GM19455 (cell line): ENCODE measurements around the gene EIF3D.
"Not testable (repeated sequence)": the region's sequence is repeated elsewhere in the genome, so short reads cannot be mapped to it uniquely, and the experiment has no call there.

ENCODE experiments used
- ATAC-seq: cut with Tn5 transposase; IDR thresholded peaks from one replicate; pipeline ENCODE4 v1.9.1; 2021; ENCODE audit not compliant: unreplicated experiment

EIF3D gene

GRCh38 chr22:36549033-36549432 is 20.1 kb upstream of the EIF3D start:
- ATAC-seq: no peak

GRCh38 chr22:36548606-36549005 is 19.6 kb upstream of the EIF3D start:
- ATAC-seq: no peak

- no peak for ATAC-seq
Measured at GRCh38 chr22:36546932-36547331, 18.0 kb upstream of the EIF3D start.

- ATAC-seq: no peak
Measured at GRCh38 chr22:36546092-36546804, 17.3 kb upstream of the EIF3D start.

- ATAC-seq: no peak
Measured at GRCh38 chr22:36544107-36544620, 15.2 kb upstream of the EIF3D start.

GRCh38 chr22:36541831-36542411 is 13.0 kb upstream of the EIF3D start:
- no peak for ATAC-seq

GRCh38 chr22:36540867-36541642 is 12.1 kb upstream of the EIF3D start:
- ATAC-seq: no peak

- no peak for ATAC-seq
Measured at GRCh38 chr22:36538529-36538928, 9.6 kb upstream of the EIF3D start.

- no peak for ATAC-seq
Measured at GRCh38 chr22:36536717-36537116, 7.8 kb upstream of the EIF3D start.

GRCh38 chr22:36533320-36533719 is 4.4 kb upstream of the EIF3D start:
- not testable (repeated sequence) for ATAC-seq

GRCh38 chr22:36532466-36532865 is 3.5 kb upstream of the EIF3D start:
- ATAC-seq: no peak

GRCh38 chr22:36528341-36528740 is 625 bp downstream of the EIF3D start:
- no peak for ATAC-seq

- no peak for ATAC-seq
Measured at GRCh38 chr22:36522662-36523061, 6.3 kb downstream of the EIF3D start.

- no peak for ATAC-seq
Measured at GRCh38 chr22:36520423-36520822, 8.5 kb downstream of the EIF3D start.

GRCh38 chr22:36519906-36520305 is 9.1 kb downstream of the EIF3D start:
- not testable (repeated sequence) for ATAC-seq

GRCh38 chr22:36514766-36515165 is 14.2 kb downstream of the EIF3D start:
- ATAC-seq: no peak

GRCh38 chr22:36512991-36513390 is 16.0 kb downstream of the EIF3D start:
- ATAC-seq: no peak

GRCh38 chr22:36512333-36512732 is 16.6 kb downstream of the EIF3D start:
- no peak for ATAC-seq

GRCh38 chr22:36510966-36511881 is 17.7 kb downstream of the EIF3D start:
- ATAC-seq: no peak

- ATAC-seq: no peak
Measured at GRCh38 chr22:36510384-36510783, 18.6 kb downstream of the EIF3D start.

GRCh38 chr22:36507518-36508010 is 21.4 kb downstream of the EIF3D start:
- no peak for ATAC-seq
